HG02798 (cell line): ENCODE measurements around the gene KIFC1.

Experiments
- ATAC-seq: cut with Tn5 transposase; IDR thresholded peaks from one replicate; pipeline ENCODE4 v1.9.1; 2021; ENCODE audit warnings: mild to moderate bottlenecking; ENCODE audit not compliant: unreplicated experiment, poor library complexity

Gene KIFC1

DNA sequence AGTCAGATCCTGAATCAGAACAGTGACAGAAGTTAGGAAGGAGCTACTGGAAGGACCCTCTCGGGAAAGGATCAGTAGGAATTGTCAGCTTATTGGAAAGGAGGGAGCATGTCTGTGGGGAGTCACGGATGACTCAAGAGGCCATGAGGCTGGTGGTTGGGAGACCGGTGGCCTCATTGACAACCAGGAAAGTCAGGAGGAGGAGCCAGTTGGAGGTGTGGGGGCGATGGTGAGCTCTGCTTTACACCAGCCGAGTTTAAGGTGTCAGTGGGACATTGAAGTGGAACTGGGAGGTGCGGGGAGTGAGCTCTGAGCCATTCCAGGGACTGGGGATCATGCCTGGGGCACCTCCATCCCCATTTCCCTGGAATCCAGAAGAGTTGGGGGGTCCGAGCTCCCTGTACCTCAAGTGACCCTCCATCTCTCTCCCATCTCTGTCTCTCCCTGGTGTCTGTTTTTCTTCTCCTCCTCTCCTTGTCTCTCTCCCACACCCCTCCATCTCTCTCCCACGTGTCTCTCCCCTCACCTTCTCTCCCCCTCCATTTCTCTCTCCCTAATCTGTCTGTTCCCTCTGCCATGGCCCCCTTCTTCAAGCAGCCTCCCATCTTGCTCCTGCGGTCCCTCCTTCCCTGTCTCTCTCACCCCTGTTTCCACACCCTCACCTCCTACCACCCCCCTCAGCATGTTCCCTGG, 48.5 kb downstream of the KIFC1 start:
- no peak for ATAC-seq

DNA sequence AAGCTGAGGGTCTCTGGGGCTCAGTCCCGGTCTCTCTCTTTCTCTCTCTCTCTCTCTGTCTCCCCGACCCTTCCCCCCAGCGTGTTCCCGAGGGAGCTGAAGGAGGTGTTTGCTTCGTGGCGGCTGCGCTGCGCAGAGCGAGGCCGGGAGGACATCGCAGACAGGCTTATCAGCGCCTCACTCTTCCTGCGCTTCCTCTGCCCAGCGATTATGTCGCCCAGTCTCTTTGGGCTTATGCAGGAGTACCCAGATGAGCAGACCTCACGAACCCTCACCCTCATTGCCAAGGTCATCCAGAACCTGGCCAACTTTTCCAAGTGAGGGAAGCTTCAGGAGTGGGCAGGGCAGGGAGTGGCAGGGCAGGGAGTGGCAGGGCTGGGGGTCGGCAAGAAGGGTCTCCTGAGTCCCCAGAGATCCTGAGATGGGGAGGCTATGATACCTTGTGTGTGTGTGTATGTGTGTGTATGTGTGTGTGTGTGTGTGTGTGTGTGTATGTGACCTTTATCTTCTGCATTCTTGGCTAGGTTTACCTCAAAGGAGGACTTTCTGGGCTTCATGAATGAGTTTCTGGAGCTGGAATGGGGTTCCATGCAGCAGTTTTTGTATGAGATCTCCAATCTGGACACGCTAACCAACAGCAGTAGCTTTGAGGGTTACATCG, 49.2 kb downstream of the KIFC1 start:
- no peak for ATAC-seq

DNA sequence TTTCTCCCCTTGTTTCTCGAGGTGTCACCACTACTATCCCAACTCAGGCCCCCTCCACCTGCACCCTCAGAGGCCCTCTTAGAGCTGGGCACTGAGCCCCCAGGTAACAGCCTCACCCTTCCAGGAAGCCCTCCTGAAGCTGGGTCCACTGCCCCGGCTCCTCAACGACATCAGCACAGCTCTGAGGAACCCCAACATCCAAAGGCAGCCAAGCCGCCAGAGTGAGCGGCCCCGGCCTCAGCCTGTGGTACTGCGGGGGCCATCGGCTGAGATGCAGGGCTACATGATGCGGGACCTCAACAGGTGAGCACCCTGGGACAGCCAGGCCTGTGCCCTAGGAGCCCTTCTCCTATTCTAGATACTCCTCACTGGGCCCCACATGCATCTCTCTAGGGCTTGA, 49.8 kb downstream of the KIFC1 start:
- ATAC-seq: no peak

DNA sequence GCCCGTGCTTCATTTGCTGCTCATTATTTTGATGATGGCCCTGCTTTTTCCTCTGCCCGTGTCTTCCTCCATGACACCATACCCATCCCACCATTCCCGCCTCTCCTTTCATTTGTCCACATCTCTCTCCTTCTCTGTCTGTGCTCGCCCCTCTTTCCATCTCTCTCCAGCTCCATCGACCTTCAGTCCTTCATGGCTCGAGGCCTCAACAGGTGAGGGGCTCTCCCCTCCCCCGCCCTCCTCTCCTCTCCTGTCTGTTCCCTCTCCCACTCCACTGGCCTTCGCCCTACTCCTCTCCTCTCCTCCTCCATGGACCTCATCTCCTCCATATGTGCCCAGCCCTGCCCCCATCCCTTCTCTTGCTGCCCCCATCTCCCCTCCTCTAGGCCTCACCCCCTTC, 50.7 kb downstream of the KIFC1 start:
- ATAC-seq: no peak

DNA sequence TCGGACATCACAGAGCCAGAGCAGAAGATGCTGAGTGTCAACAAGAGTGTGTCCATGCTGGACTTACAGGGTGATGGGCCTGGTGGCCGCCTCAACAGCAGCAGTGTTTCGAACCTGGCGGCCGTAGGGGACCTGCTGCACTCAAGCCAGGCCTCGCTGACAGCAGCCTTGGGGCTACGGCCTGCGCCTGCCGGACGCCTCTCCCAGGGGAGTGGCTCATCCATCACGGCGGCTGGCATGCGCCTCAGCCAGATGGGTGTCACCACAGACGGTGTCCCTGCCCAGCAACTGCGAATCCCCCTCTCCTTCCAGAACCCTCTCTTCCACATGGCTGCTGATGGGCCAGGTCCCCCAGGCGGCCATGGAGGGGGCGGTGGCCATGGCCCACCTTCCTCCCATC, 51.4 kb downstream of the KIFC1 start:
- no peak for ATAC-seq

DNA sequence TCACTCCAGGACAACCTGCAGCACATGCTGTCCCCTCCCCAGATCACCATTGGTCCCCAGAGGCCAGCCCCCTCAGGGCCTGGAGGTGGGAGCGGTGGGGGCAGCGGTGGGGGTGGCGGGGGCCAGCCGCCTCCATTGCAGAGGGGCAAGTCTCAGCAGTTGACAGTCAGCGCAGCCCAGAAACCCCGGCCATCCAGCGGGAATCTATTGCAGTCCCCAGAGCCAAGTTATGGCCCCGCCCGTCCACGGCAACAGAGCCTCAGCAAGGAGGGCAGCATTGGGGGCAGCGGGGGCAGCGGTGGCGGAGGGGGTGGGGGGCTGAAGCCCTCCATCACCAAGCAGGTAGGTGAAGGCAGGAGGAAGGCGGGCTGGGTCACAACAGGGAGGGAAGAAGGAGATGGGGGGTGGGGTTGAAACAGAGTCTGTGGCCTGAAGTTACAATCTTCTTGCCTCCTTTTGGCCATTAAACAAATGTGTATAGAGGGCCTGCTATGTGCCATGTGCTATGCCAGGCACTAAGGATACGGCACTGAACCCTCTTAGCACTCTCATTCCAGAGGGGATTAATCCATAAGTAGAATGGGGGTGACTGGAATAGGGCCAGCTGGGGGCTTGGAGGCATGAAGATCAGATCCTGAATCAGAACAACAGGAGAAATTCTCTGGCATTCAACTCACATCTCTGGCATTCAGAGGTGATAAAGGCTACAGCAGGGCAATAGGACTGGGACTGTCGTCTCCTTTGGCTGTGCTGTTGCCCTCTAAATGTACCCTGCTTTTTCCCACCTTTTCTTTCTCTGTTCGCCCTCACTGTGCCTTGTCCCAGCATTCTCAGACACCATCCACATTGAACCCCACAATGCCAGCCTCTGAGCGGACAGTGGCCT, 52.2 kb downstream of the KIFC1 start:
- ATAC-seq: no peak

DNA sequence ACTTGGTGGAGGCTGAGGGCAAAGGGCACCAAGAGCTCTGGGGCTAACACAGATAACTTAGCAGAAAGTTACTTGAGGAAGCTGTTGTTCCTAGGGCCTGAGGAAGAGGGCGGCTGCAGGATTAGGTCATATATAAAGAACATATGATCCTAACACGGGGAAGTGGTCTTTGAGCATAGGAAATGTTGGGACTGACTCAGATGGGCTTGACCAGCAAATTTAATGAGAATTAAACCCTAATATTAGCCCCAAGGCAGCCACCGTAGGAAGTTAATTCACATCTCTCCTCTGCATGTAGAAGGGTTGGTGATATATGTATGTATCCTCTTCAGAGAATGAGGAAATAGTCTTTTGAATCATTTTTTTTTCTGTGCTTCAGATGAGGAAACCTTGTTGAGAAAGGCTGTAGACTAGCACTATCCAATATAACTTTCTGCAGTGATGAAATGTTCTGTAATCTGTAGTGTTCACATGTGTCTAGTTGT, 53.5 kb downstream of the KIFC1 start:
- no peak for ATAC-seq

DNA sequence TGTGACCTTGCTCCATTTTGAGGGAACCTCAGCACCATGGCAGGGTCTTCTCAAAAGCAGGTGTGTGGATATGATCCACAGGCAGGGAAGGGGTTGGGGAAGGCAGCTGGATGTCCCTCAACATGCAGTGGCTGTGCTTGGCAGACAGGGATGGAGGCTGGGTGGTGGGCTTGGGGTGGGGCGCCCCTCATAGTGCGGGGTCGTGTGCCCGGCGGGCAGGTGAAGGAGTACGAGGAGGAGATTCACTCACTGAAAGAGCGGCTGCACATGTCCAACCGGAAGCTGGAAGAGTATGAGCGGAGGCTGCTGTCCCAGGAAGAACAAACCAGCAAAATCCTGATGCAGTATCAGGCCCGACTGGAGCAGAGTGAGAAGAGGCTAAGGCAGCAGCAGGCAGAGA, 54.7 kb downstream of the KIFC1 start:
- ATAC-seq: no peak

DNA sequence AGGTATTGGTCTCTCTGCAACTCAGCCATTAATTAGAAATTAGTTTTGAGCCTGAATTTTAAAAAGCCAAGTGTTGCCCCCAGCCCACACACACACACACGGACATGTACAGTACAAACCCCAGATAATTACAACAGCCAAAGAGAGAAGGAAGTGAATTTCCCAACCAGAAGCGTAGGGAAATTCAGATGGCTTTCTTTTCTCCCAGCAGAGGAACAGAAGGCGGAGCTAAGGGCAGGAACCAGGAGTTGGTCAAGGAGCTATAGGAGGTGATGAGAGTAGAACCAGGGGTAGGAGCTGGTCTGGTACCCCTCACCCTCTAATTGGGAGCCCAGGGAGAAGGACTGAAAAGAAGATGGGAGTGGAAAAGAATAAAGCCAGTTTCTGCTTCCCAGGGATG, 58.8 kb downstream of the KIFC1 start:
- no peak for ATAC-seq

DNA sequence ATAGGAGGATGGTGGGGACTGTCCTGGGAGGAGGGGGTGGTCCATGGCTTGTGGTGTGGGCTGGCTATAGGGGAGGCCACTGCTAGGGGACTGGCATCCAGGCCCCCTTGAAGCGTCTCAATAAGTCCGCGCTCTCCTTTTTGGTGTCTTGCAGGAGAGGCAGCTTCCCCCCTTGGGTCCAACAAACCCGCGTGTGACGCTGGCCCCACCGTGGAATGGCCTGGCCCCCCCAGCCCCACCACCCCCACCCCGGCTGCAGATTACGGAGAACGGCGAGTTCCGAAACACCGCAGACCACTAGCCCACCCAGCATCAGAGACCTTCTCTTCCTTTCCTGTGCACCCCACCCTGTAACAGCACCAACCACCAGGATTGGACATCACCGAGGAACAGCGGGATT, 60.0 kb downstream of the KIFC1 start:
- ATAC-seq: no peak

DNA sequence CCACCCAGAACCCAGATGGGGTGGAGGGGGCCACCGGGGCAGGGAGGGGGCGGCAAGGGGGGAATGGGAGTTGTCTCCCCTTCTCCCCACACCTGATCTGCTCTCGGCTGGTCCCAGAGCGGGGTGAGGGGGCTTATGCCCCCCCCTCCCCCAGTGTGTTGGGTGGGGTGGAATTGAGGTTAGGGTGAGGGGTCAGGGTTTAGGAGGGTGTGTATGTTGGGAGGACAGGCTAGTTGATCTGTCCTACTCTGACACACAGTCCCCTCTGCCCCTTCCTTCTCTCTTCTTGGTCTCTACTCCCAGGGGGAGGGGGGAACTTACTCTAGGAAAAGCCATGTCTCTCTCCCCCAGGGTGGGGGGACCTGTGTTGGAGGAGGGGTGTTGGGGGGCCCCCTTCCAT, 60.9 kb downstream of the KIFC1 start:
- ATAC-seq: no peak

DNA sequence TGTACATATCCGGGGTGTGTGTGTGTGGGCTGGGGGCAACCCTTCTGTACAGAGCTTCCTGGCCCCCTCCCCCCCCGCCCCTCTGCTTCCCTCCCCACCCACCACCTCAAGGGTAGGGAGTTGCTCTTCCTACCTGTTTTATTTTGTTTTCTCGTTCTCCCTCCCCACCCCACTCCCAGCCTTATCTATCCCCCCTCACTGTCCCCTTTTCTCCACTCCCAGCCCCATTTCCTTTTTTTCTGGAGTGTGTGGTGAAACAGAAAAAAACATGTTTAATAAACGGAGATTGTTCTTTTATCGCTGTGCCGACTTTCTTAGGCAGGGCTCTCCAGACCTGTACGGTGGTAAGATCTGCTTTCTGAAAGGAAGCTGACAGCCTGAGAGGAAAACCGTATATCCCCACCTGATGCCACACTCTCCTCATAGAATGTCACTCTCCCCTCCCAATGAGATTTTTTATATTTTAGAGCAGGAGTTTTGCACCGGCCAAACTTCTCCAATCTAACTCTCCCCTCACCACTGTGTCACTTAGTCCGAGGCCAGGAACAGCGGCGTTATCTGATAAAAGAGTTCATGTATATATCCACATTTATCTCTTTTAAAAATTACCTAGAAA, 61.9 kb downstream of the KIFC1 start:
- no peak for ATAC-seq

DNA sequence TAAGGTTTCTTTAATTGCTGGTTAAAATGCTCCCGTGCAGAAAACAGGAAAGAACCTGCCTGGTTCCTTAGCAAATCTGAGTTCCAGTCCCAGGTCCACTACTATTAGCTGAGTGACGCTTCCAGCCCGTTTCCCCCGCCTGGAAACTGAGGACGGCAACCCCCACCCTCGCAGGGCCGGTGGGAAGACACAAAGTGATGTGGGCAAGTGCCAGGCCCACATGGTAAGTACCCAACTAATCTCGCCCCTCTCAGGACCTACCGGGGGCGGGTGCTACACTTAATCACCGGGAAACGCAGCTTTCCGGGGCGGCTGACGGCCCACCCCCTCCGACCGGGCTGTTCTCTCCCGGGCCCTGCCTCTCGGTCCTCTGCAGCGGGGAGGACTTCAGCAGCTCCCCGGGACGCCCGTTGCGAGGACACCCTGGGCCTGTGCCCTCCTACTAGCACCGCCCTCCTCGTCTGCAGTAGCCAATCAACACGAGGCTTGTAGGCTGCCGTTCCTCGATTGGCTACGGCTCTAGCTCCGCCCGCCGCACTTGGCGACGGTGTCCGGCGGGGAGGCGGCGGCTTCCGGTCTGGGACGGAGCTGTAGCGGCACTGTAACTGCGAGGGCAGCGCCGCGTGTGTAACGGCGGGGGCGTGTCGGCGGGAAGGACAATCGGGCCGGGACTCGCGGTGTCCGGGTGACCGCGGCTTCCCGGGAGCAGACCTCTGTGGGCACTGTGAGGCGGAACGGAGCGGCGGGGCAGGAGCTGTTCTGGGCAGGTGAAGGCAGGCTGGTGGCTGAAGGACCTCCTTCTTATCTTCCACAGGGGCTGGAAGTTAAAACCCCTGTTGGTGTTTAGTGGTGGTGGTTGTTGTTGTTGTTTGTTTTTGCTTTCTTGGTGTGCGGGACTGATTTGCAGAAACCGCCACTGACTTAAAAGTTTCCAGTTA, 62.7 kb downstream of the KIFC1 start, which contains the start of gene ZBTB9:
Gene ZBTB9, plus strand, starts transcription at position 568 of the 938 bp plus-strand sequence. CDS start 525 bp downstream, outside the sequence.
- ATAC-seq: peak; percentile 99

DNA sequence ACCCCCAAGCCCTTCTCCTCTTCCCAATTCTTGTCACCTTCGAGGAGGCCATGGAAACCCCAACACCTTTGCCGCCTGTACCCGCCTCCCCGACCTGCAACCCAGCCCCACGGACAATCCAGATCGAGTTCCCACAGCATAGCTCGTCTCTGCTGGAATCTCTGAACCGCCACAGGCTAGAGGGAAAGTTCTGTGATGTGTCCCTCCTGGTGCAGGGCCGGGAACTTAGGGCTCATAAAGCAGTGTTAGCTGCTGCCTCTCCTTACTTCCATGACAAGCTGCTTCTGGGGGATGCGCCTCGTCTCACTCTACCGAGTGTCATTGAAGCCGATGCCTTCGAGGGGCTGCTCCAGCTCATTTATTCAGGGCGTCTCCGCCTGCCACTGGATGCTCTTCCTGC, 63.4 kb downstream of the KIFC1 start:
- ATAC-seq: no peak

DNA sequence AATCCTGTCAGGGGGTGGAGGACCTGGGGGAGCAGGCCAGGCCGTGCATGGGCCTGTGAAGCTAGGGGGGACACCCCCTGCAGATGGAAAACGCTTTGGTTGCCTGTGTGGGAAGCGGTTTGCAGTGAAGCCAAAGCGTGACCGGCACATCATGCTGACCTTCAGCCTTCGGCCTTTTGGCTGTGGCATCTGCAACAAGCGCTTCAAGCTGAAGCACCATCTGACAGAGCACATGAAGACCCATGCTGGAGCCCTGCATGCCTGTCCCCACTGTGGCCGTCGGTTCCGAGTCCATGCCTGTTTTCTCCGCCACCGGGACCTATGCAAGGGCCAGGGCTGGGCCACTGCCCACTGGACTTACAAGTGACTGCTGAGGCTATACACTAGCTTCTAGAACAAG, 64.5 kb downstream of the KIFC1 start:
- no peak for ATAC-seq

DNA sequence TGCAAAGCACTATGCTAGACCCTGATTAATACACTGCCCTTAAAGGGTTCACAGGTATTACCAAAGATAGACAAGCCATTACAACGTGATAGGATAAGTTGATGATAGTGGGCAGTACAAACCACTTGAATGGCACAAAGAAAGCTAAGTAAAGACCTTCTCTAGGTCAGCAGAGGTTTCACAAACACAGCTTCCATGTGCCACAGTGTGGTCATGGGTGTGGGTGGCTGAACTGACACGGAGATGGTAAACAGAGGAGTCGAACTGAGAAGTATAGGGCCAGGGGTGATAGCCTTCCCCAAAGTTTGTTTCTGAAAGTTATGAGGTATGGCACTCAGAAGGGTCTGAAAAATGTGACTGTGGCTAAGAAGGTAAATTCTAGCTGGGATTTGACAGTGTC, 67.1 kb downstream of the KIFC1 start:
- ATAC-seq: no peak

DNA sequence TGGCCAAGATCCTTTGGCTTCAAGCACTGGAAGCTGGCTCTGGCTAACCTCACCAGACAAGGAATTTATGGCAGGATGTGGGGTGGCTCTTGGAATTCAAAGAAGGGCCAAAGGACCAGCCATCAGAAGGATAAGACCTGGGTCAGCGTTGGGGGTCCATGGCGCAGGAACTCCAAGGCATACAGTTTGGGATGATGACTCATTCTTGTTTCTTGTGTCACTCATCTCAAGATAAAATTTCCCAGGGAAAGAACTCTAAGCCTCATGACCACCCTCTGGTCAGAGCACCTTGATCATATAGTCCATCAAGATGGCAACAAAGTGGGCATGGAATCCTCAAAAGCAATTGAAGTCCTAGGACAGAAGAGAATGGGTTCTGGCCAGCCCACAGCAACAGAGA, 67.6 kb downstream of the KIFC1 start:
- no peak for ATAC-seq
